ENCODE data around the gene RPL6.

RPL6 gene

GRCh38 chr12:112375105-112375504 is 34.3 kb downstream of the RPL6 start:
- no peak for DNase-seq

- no peak for DNase-seq
Observed at GRCh38 chr12:112374166-112374740, 35.2 kb downstream of the RPL6 start.

- no peak for DNase-seq
Observed at GRCh38 chr12:112370868-112371510, 38.4 kb downstream of the RPL6 start.

- DNase-seq: no peak
Observed at GRCh38 chr12:112370199-112370598, 39.2 kb downstream of the RPL6 start.

GRCh38 chr12:112368856-112369255 is 40.5 kb downstream of the RPL6 start:
- no peak for DNase-seq

GRCh38 chr12:112367965-112368364 is 41.4 kb downstream of the RPL6 start:
- no peak for DNase-seq

GRCh38 chr12:112362310-112362709 is 47.1 kb downstream of the RPL6 start:
- no peak for DNase-seq

- DNase-seq: no peak
Observed at GRCh38 chr12:112361271-112361670, 48.1 kb downstream of the RPL6 start.

GRCh38 chr12:112359290-112359689 is 50.1 kb downstream of the RPL6 start:
- no peak for DNase-seq

- no peak for DNase-seq
Observed at GRCh38 chr12:112357214-112357613, 52.2 kb downstream of the RPL6 start.

Measured in stimulated activated CD4-positive, alpha-beta T cell treated with anti-CD3 and anti-CD28 coated beads, Interleukin-4, amount 100 ng/mL, for 24 hours (primary cell).